ENCODE data around the gene ADCY5.

DNA sequence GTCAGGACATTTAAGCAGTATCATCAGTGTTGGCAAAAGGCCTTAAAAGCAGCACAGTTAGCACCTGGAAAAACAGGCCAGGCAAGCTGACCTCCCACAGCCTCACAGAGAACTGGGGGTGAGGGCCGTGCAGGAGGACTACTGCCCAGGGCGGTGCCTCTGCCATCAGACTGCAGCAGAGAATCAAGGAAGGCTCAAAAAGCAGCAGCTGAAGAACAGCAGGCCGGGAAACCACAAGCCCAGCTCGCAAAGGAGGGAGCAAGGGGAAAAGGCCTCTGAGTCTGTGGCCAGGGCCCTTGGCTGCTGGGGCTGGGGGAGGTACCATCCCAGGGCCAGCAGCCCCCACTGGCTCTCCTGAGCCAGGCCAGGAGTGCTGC, 163.0 kb downstream of the ADCY5 start:
- TF ChIP-seq MYC (IDR thresholded peaks at IDR 0.05; ENCODE audit: borderline replicate concordance, low read length) (no peak), POLR2A (IDR thresholded peaks at IDR 0.05; ENCODE audit: low read length) (no peak), JUN (IDR thresholded peaks at IDR 0.05) (no peak), MAFK (IDR thresholded peaks at IDR 0.05; ENCODE audit: partially characterized antibody) (no peak)
- TF ChIP-seq, protein P1, sequence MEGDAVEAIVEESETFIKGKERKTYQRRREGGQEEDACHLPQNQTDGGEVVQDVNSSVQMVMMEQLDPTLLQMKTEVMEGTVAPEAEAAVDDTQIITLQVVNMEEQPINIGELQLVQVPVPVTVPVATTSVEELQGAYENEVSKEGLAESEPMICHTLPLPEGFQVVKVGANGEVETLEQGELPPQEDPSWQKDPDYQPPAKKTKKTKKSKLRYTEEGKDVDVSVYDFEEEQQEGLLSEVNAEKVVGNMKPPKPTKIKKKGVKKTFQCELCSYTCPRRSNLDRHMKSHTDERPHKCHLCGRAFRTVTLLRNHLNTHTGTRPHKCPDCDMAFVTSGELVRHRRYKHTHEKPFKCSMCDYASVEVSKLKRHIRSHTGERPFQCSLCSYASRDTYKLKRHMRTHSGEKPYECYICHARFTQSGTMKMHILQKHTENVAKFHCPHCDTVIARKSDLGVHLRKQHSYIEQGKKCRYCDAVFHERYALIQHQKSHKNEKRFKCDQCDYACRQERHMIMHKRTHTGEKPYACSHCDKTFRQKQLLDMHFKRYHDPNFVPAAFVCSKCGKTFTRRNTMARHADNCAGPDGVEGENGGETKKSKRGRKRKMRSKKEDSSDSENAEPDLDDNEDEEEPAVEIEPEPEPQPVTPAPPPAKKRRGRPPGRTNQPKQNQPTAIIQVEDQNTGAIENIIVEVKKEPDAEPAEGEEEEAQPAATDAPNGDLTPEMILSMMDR (IDR thresholded peaks at IDR 0.05), result no peak
- TF ChIP-seq, protein P2, sequence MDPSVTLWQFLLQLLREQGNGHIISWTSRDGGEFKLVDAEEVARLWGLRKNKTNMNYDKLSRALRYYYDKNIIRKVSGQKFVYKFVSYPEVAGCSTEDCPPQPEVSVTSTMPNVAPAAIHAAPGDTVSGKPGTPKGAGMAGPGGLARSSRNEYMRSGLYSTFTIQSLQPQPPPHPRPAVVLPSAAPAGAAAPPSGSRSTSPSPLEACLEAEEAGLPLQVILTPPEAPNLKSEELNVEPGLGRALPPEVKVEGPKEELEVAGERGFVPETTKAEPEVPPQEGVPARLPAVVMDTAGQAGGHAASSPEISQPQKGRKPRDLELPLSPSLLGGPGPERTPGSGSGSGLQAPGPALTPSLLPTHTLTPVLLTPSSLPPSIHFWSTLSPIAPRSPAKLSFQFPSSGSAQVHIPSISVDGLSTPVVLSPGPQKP (IDR thresholded peaks at IDR 0.05; ENCODE audit: low read depth, low read length), result no peak

Data from A549 (cell line).